Measurements from ENCODE around the gene SIX2. TPM values are rescaled to one million over a fixed set of nuclear protein-coding genes. Genes with fewer than 3 reads are reported as not detected.

Gene SIX2
- total RNA-seq, 4 donors from 2014 or later, result 28.9 to 65.5 (median 50.5) TPM

DNA sequence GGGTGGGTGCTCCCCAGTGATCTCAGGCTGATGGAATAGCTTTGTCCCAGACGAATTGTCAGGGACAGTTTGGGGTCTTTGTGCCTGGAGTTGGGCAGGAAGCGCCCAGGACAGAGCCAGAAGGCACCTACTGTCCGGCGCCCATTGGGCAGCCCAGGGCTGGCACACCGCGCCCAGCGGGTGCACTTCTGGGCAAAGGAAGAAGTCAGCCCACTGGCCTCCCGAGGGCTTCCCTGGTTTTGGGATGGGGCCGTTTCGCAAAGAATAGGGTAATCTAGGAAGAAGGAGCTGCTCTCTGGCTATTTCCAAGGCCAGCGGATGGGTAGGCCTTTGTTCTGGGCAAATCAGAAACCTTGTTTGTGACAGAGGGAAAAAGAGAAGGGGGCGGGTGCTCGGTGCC, 3.5 kb upstream of the SIX2 start:
- intact Hi-C loops (cut with DNase I; ENCODE audit: low total_unique reads), result no loop called here
- TF ChIP-seq, protein P1, sequence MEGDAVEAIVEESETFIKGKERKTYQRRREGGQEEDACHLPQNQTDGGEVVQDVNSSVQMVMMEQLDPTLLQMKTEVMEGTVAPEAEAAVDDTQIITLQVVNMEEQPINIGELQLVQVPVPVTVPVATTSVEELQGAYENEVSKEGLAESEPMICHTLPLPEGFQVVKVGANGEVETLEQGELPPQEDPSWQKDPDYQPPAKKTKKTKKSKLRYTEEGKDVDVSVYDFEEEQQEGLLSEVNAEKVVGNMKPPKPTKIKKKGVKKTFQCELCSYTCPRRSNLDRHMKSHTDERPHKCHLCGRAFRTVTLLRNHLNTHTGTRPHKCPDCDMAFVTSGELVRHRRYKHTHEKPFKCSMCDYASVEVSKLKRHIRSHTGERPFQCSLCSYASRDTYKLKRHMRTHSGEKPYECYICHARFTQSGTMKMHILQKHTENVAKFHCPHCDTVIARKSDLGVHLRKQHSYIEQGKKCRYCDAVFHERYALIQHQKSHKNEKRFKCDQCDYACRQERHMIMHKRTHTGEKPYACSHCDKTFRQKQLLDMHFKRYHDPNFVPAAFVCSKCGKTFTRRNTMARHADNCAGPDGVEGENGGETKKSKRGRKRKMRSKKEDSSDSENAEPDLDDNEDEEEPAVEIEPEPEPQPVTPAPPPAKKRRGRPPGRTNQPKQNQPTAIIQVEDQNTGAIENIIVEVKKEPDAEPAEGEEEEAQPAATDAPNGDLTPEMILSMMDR (IDR thresholded peaks at IDR 0.05 in 4 of 5, conservative IDR thresholded peaks at IDR 0.05 in 1 of 5), result no peak
- no peak for TF ChIP-seq POLR2A (IDR thresholded peaks at IDR 0.05)
- in situ Hi-C loops (cut with MboI; ENCODE audit: low sequenced_read_pairs in 4 of 4), result no loop called here
- H3K27me3 ChIP-seq, result peaks cover 0 to 7% (median 0%) of the 10 kb centered on the region in 3 donors
- ATAC-seq (no peak), DNase-seq (no peak)
- H3K9me3 ChIP-seq, result no peaks in the 10 kb centered on the region
- peaks cover 22 to 30% of the 10 kb centered on the region in 2 donors for H3K4me1 ChIP-seq
- no peak overlapping the region for H3K4me3 ChIP-seq
- no peaks in the 10 kb centered on the region for H3K36me3 ChIP-seq
- no peak overlapping the region for H3K27ac ChIP-seq

GRCh38 chr2:45011621-45012602, 2.7 kb upstream of the SIX2 start:
- Histone ChIP-seq H3K4me1 (peaks cover 24 to 37% of the 10 kb centered on the region in 2 donors), H3K27me3 (peaks cover 0 to 13% (median 0%) of the 10 kb centered on the region in 3 donors), H3K9me3 (no peaks in the 10 kb centered on the region), H3K4me3 (no peak overlapping the region), H3K36me3 (no peaks in the 10 kb centered on the region), H3K27ac (no peak overlapping the region)
- no peak for DNase-seq
- in situ Hi-C loops (cut with MboI; ENCODE audit: low sequenced_read_pairs in 4 of 4) (no loop called here), intact Hi-C loops (cut with DNase I; ENCODE audit: low total_unique reads) (no loop called here)
- no peak for ATAC-seq
- TF ChIP-seq, protein P1 (IDR thresholded peaks at IDR 0.05 in 4 of 5, conservative IDR thresholded peaks at IDR 0.05 in 1 of 5), result no peak
- TF ChIP-seq POLR2A (IDR thresholded peaks at IDR 0.05), result no peak

DNA sequence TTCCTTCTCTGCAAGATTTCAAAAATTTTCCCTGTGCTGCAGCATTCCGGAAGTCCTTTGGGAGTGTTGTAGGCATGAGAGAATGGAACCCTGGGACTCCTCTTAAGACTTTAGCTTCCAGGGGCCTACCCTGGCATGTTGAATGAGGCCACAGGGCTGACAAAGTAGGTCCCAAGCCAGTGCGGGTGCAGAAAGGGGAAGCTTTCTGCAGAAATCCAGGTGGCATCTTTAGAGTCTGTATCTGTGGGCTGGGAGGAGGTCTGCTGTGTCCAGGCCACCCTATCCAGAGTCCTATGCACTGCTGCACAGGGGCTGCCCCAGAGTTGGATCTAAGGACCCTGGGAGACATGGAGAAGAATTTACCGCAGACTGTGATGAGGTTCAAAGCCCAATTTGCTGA, 1.9 kb upstream of the SIX2 start:
- DNase-seq (no peak), ATAC-seq (no peak)
- in situ Hi-C loops (cut with MboI; ENCODE audit: low sequenced_read_pairs in 4 of 4) (no loop called here), intact Hi-C loops (cut with DNase I; ENCODE audit: low total_unique reads) (no loop called here)
- H3K4me3 ChIP-seq, result peak overlapping the region in 2 of 4 donors; percentile 77 to 85
- H3K9me3 ChIP-seq, result no peaks in the 10 kb centered on the region
- H3K27me3 ChIP-seq, result peaks cover 0 to 15% (median 0%) of the 10 kb centered on the region in 3 donors
- TF ChIP-seq POLR2A (IDR thresholded peaks at IDR 0.05), result no peak
- TF ChIP-seq, protein P1 (IDR thresholded peaks at IDR 0.05 in 4 of 5, conservative IDR thresholded peaks at IDR 0.05 in 1 of 5), result no peak
- peak overlapping the region in 2 of 4 donors; percentile 91 to 97 for H3K27ac ChIP-seq
- H3K4me1 ChIP-seq, result peaks cover 24 to 45% of the 10 kb centered on the region in 2 donors
- H3K36me3 ChIP-seq, result peaks cover 0 to 2% of the 10 kb centered on the region in 2 donors

- intact Hi-C loops (cut with DNase I; ENCODE audit: low total_unique reads), result no loop called here
These were observed 1.4 kb upstream of the SIX2 start for GRCh38 chr2:45010702-45011012.

More at GRCh38 chr2:45010702-45011012, 1.4 kb upstream of the SIX2 start:
- TF ChIP-seq, protein P1 (IDR thresholded peaks at IDR 0.05 in 4 of 5, conservative IDR thresholded peaks at IDR 0.05 in 1 of 5), result no peak
- TF ChIP-seq POLR2A (IDR thresholded peaks at IDR 0.05), result no peak
- DNase-seq (no peak), ATAC-seq (no peak)
- in situ Hi-C loops (cut with MboI; ENCODE audit: low sequenced_read_pairs in 4 of 4), result no loop called here
- H3K4me1 ChIP-seq, result peaks cover 24 to 49% of the 10 kb centered on the region in 2 donors
- peak overlapping the region; percentile 90 to 97 (median 90) for H3K27ac ChIP-seq
- H3K27me3 ChIP-seq, result peaks cover 0 to 19% (median 0%) of the 10 kb centered on the region in 3 donors
- H3K36me3 ChIP-seq, result peaks cover 0 to 6% of the 10 kb centered on the region in 2 donors
- H3K4me3 ChIP-seq, result peak overlapping the region; percentile 64 to 85 (median 72)
- H3K9me3 ChIP-seq, result no peaks in the 10 kb centered on the region
